Measurements from ENCODE around the gene SUCLG2.

DNA sequence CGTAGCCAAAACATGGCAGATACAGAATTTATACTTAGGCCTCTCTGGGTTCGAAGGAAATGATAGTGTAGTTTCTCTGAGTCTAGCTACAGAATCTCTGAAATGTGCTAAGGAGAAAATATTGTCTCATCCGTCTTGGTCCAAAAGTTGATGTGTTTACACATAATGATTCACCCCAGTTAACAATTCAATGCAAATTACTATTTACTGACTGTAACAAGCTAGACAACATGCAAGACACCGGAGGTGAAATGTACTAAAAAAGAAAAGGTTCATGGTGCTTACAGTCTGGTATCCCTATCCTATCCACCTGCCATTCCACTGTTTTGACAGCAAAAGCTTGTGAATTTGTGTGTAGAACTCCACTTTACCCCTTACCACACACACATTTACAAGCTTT is 146.8 kb downstream of the SUCLG2 start:
- no peak for TF ChIP-seq POLR2AphosphoS5 (IDR thresholded peaks at IDR 0.05)
- no peak for TF ChIP-seq CTCF (IDR thresholded peaks at IDR 0.05)
- no peak for TF ChIP-seq EP300 (IDR thresholded peaks at IDR 0.05)
- no peak for TF ChIP-seq POLR2A (IDR thresholded peaks at IDR 0.05; ENCODE audit: low read depth)
